ENCODE data around the gene ITPR2. TPM values are rescaled to one million over a fixed set of nuclear protein-coding genes. Genes with fewer than 3 reads are reported as not detected.
"Not testable (repeated sequence)": the region's sequence is repeated elsewhere in the genome, so short reads cannot be mapped to it uniquely, and the experiment has no call there.

ITPR2 gene
- total and polyA plus RNA-seq, 5 donors = 4.2 to 32.1 (median 23.2) TPM

GRCh38 chr12:26786491-26786864 lies 46.5 kb downstream of the ITPR2 start:
- no peak overlapping the region for H3K27ac ChIP-seq (ENCODE audit: low read length)
- no peaks in the 10 kb centered on the region for H3K9me3 ChIP-seq (ENCODE audit: control insufficient read depth, low read length)
- H3K4me3 ChIP-seq (ENCODE audit: low read length) = no peak overlapping the region
- no peaks in the 10 kb centered on the region for H3K27me3 ChIP-seq (ENCODE audit: control insufficient read depth, insufficient read depth)
- intact Hi-C loops (cut with DNase I) = no loop called here
- DNase-seq = no peak
- peak; percentile 28 to 56 for ATAC-seq
- WGBS = 79% methylated on average over 3 of the region's 3 CpGs
- H3K4me1 ChIP-seq (ENCODE audit: control insufficient read depth, insufficient read depth, low read length) = no peaks in the 10 kb centered on the region

GRCh38 chr12:26783816-26784379 lies 49.1 kb downstream of the ITPR2 start:
- H3K27me3 ChIP-seq (ENCODE audit: control insufficient read depth, insufficient read depth); H3K9me3 ChIP-seq (ENCODE audit: control insufficient read depth, low read length); H3K4me1 ChIP-seq (ENCODE audit: control insufficient read depth, insufficient read depth, low read length); H3K27ac ChIP-seq (ENCODE audit: low read length); ATAC-seq; DNase-seq; intact Hi-C loops (cut with DNase I); H3K4me3 ChIP-seq (ENCODE audit: low read length): not testable (repeated sequence)
- 75% methylated on average over 2 of the region's 3 CpGs for WGBS

GRCh38 chr12:26783131-26783526 lies 49.9 kb downstream of the ITPR2 start:
- no peak for DNase-seq
- intact Hi-C loops (cut with DNase I) = no loop called here
- ATAC-seq = no peak
- H3K9me3 ChIP-seq (ENCODE audit: control insufficient read depth, low read length) = no peaks in the 10 kb centered on the region
- no peak overlapping the region for H3K4me3 ChIP-seq (ENCODE audit: low read length)
- H3K27ac ChIP-seq (ENCODE audit: low read length) = no peak overlapping the region
- 89% methylated on average over 1 of the region's 1 CpG for WGBS
- no peaks in the 10 kb centered on the region for H3K4me1 ChIP-seq (ENCODE audit: control insufficient read depth, insufficient read depth, low read length)
- H3K27me3 ChIP-seq (ENCODE audit: control insufficient read depth, insufficient read depth) = no peaks in the 10 kb centered on the region

- DNase-seq = no peak
- WGBS = 76% methylated on average over 3 of the region's 3 CpGs
- ATAC-seq = no peak
- Histone ChIP-seq H3K9me3 (ENCODE audit: control insufficient read depth, low read length) (no peaks in the 10 kb centered on the region), H3K27me3 (ENCODE audit: control insufficient read depth, insufficient read depth) (no peaks in the 10 kb centered on the region), H3K4me1 (ENCODE audit: control insufficient read depth, insufficient read depth, low read length) (no peaks in the 10 kb centered on the region), H3K4me3 (ENCODE audit: low read length) (no peak overlapping the region), H3K27ac (ENCODE audit: low read length) (no peak overlapping the region)
- intact Hi-C loops (cut with DNase I) = no loop called here
These were observed 50.4 kb downstream of the ITPR2 start for GRCh38 chr12:26782372-26783130.

- H3K27ac ChIP-seq (ENCODE audit: low read length); intact Hi-C loops (cut with DNase I); H3K4me1 ChIP-seq (ENCODE audit: control insufficient read depth, insufficient read depth, low read length); ATAC-seq; H3K4me3 ChIP-seq (ENCODE audit: low read length); H3K9me3 ChIP-seq (ENCODE audit: control insufficient read depth, low read length); H3K27me3 ChIP-seq (ENCODE audit: control insufficient read depth, insufficient read depth); DNase-seq: not testable (repeated sequence)
- 94% methylated on average over 2 of the region's 2 CpGs for WGBS
These were observed 52.3 kb downstream of the ITPR2 start for GRCh38 chr12:26780656-26781055.

- H3K27ac ChIP-seq (ENCODE audit: low read length); DNase-seq; intact Hi-C loops (cut with DNase I); H3K4me3 ChIP-seq (ENCODE audit: low read length); H3K9me3 ChIP-seq (ENCODE audit: control insufficient read depth, low read length); ATAC-seq; H3K4me1 ChIP-seq (ENCODE audit: control insufficient read depth, insufficient read depth, low read length); H3K27me3 ChIP-seq (ENCODE audit: control insufficient read depth, insufficient read depth): not testable (repeated sequence)
- 92% methylated on average over 5 of the region's 5 CpGs for WGBS
These were observed 54.7 kb downstream of the ITPR2 start for GRCh38 chr12:26778173-26778775.

GRCh38 chr12:26777236-26777635 lies 55.8 kb downstream of the ITPR2 start:
- H3K27me3 ChIP-seq (ENCODE audit: control insufficient read depth, insufficient read depth) = no peaks in the 10 kb centered on the region
- 73% methylated on average over 3 of the region's 3 CpGs for WGBS
- intact Hi-C loops (cut with DNase I) = no loop called here
- ATAC-seq = no peak
- H3K9me3 ChIP-seq (ENCODE audit: control insufficient read depth, low read length) = peaks cover 2% of the 10 kb centered on the region
- no peak overlapping the region for H3K27ac ChIP-seq (ENCODE audit: low read length)
- DNase-seq = no peak
- peaks cover 2% of the 10 kb centered on the region for H3K4me1 ChIP-seq (ENCODE audit: control insufficient read depth, insufficient read depth, low read length)
- H3K4me3 ChIP-seq (ENCODE audit: low read length) = no peak overlapping the region

GRCh38 chr12:26775991-26776390 lies 57.0 kb downstream of the ITPR2 start:
- H3K27me3 ChIP-seq (ENCODE audit: control insufficient read depth, insufficient read depth); intact Hi-C loops (cut with DNase I); H3K9me3 ChIP-seq (ENCODE audit: control insufficient read depth, low read length); H3K27ac ChIP-seq (ENCODE audit: low read length); H3K4me1 ChIP-seq (ENCODE audit: control insufficient read depth, insufficient read depth, low read length); DNase-seq; H3K4me3 ChIP-seq (ENCODE audit: low read length); ATAC-seq: not testable (repeated sequence)
- 92% methylated on average over 3 of the region's 3 CpGs for WGBS

- 81% methylated on average over 3 of the region's 3 CpGs for WGBS
- Histone ChIP-seq H3K9me3 (ENCODE audit: control insufficient read depth, low read length) (peaks cover 2% of the 10 kb centered on the region), H3K4me3 (ENCODE audit: low read length) (no peak overlapping the region), H3K27ac (ENCODE audit: low read length) (no peak overlapping the region), H3K4me1 (ENCODE audit: control insufficient read depth, insufficient read depth, low read length) (peaks cover 3% of the 10 kb centered on the region), H3K27me3 (ENCODE audit: control insufficient read depth, insufficient read depth) (no peaks in the 10 kb centered on the region)
- DNase-seq (no peak), ATAC-seq (no peak)
- intact Hi-C loops (cut with DNase I) = no loop called here
These were observed 59.5 kb downstream of the ITPR2 start for GRCh38 chr12:26773313-26774104.

GRCh38 chr12:26771861-26772260 lies 61.1 kb downstream of the ITPR2 start:
- no peak overlapping the region for H3K4me3 ChIP-seq (ENCODE audit: low read length)
- intact Hi-C loops (cut with DNase I) = no loop called here
- WGBS = 95% methylated on average over 4 of the region's 4 CpGs
- ATAC-seq = no peak
- H3K9me3 ChIP-seq (ENCODE audit: control insufficient read depth, low read length) = peaks cover 2% of the 10 kb centered on the region
- DNase-seq = no peak
- H3K27ac ChIP-seq (ENCODE audit: low read length) = no peak overlapping the region
- peaks cover 3% of the 10 kb centered on the region for H3K4me1 ChIP-seq (ENCODE audit: control insufficient read depth, insufficient read depth, low read length)
- H3K27me3 ChIP-seq (ENCODE audit: control insufficient read depth, insufficient read depth) = no peaks in the 10 kb centered on the region

Data from right cardiac atrium (tissue), 5 donors.